ENCODE results near the gene GRM8.
"Not testable (repeated sequence)": the region's sequence is repeated elsewhere in the genome, so short reads cannot be mapped to it uniquely, and the experiment has no call there.

Gene GRM8

GRCh38 chr7:127021857-127022256 is 230.9 kb downstream of the GRM8 start:
- no peak for DNase-seq

- DNase-seq: no peak
Measured at GRCh38 chr7:127021019-127021738, 231.6 kb downstream of the GRM8 start.

GRCh38 chr7:127018889-127019288 is 233.9 kb downstream of the GRM8 start:
- DNase-seq: no peak

GRCh38 chr7:127017196-127017595 is 235.5 kb downstream of the GRM8 start:
- no peak for DNase-seq

GRCh38 chr7:127000725-127001124 is 252.0 kb downstream of the GRM8 start:
- DNase-seq: no peak

- no peak for DNase-seq
Measured at GRCh38 chr7:126996659-126997058, 256.1 kb downstream of the GRM8 start.

GRCh38 chr7:126993626-126994213 is 259.0 kb downstream of the GRM8 start:
- DNase-seq: no peak

GRCh38 chr7:126988022-126988421 is 264.7 kb downstream of the GRM8 start:
- no peak for DNase-seq

GRCh38 chr7:126979722-126980121 is 273.0 kb downstream of the GRM8 start:
- no peak for DNase-seq

- DNase-seq: no peak
Measured at GRCh38 chr7:126978865-126979264, 273.9 kb downstream of the GRM8 start.

- DNase-seq: no peak
Measured at GRCh38 chr7:126973066-126973465, 279.7 kb downstream of the GRM8 start.

- no peak for DNase-seq
Measured at GRCh38 chr7:126972571-126972970, 280.2 kb downstream of the GRM8 start.

GRCh38 chr7:126959649-126960048 is 293.1 kb downstream of the GRM8 start:
- DNase-seq: no peak

- DNase-seq: no peak
Measured at GRCh38 chr7:126958367-126958766, 294.4 kb downstream of the GRM8 start.

GRCh38 chr7:126957443-126957842 is 295.3 kb downstream of the GRM8 start:
- DNase-seq: no peak

GRCh38 chr7:126953461-126953860 is 299.3 kb downstream of the GRM8 start:
- no peak for DNase-seq

- no peak for DNase-seq
Measured at GRCh38 chr7:126948664-126949063, 304.1 kb downstream of the GRM8 start.

- no peak for DNase-seq
Measured at GRCh38 chr7:126940723-126941307, 311.9 kb downstream of the GRM8 start.

- DNase-seq: no peak
Measured at GRCh38 chr7:126937171-126937570, 315.6 kb downstream of the GRM8 start.

GRCh38 chr7:126931581-126931980 is 321.2 kb downstream of the GRM8 start:
- no peak for DNase-seq

GRCh38 chr7:126930166-126930565 is 322.6 kb downstream of the GRM8 start:
- no peak for DNase-seq

GRCh38 chr7:126924477-126924876 is 328.3 kb downstream of the GRM8 start:
- DNase-seq: no peak

GRCh38 chr7:126911627-126912026 is 341.1 kb downstream of the GRM8 start:
- DNase-seq: not testable (repeated sequence)

GRCh38 chr7:126908564-126908963 is 344.2 kb downstream of the GRM8 start:
- not testable (repeated sequence) for DNase-seq
